ENCODE data around the gene ACOX3. TPM values are rescaled to one million over a fixed set of nuclear protein-coding genes. Genes with fewer than 3 reads are reported as not detected.

ACOX3 gene
- total RNA-seq, 4 donors from 2014 or later, result 32.0 to 77.2 (median 43.8) TPM

DNA sequence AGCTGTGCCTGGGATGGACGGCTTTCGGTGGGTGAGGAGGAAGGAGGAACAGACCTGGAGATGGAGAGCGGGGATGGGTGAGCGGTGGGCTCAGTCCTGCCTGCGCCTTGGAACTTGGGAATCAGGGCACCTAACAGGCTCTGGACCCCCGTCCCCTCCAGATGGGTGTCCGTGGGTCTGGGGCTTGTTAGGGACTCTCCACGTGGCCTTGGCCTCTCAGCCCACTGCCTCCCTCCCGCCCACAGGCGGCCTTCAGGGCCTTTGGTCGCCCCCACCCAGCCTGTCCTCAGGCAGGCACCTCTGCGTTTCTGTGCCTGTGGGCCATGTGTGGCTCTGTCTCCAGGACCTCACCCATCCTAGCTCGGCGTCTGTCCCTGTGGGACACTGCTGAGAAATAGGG, 29.0 kb upstream of the ACOX3 start:
- H3K9me3 ChIP-seq, result no peaks in the 10 kb centered on the region
- 93% methylated on average over 8 of the region's 14 CpGs for WGBS
- intact Hi-C loops (cut with DNase I), result loop anchor here (5.0 kb wide), 1 partner anchor 123 kb away; the partner anchor contains the start of gene CPZ
- peaks cover 26 to 72% (median 62%) of the 10 kb centered on the region in 4 donors for H3K36me3 ChIP-seq
- H3K27me3 ChIP-seq, result no peaks in the 10 kb centered on the region
- no peak overlapping the region for H3K27ac ChIP-seq (replicated peaks in 1 of 4)
- peaks cover 9 to 29% (median 27%) of the 10 kb centered on the region in 4 donors for H3K4me1 ChIP-seq
- no peak for DNase-seq (ENCODE audit: extremely low spot score)
- TF ChIP-seq EP300 (IDR thresholded peaks at IDR 0.05) (no peak), POLR2A (IDR thresholded peaks at IDR 0.05; ENCODE audit: low read depth) (no peak), POLR2AphosphoS5 (IDR thresholded peaks at IDR 0.05) (no peak)
- TF ChIP-seq, protein P1, sequence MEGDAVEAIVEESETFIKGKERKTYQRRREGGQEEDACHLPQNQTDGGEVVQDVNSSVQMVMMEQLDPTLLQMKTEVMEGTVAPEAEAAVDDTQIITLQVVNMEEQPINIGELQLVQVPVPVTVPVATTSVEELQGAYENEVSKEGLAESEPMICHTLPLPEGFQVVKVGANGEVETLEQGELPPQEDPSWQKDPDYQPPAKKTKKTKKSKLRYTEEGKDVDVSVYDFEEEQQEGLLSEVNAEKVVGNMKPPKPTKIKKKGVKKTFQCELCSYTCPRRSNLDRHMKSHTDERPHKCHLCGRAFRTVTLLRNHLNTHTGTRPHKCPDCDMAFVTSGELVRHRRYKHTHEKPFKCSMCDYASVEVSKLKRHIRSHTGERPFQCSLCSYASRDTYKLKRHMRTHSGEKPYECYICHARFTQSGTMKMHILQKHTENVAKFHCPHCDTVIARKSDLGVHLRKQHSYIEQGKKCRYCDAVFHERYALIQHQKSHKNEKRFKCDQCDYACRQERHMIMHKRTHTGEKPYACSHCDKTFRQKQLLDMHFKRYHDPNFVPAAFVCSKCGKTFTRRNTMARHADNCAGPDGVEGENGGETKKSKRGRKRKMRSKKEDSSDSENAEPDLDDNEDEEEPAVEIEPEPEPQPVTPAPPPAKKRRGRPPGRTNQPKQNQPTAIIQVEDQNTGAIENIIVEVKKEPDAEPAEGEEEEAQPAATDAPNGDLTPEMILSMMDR (IDR thresholded peaks at IDR 0.05), result no peak
- H3K4me3 ChIP-seq, result no peak overlapping the region

DNA sequence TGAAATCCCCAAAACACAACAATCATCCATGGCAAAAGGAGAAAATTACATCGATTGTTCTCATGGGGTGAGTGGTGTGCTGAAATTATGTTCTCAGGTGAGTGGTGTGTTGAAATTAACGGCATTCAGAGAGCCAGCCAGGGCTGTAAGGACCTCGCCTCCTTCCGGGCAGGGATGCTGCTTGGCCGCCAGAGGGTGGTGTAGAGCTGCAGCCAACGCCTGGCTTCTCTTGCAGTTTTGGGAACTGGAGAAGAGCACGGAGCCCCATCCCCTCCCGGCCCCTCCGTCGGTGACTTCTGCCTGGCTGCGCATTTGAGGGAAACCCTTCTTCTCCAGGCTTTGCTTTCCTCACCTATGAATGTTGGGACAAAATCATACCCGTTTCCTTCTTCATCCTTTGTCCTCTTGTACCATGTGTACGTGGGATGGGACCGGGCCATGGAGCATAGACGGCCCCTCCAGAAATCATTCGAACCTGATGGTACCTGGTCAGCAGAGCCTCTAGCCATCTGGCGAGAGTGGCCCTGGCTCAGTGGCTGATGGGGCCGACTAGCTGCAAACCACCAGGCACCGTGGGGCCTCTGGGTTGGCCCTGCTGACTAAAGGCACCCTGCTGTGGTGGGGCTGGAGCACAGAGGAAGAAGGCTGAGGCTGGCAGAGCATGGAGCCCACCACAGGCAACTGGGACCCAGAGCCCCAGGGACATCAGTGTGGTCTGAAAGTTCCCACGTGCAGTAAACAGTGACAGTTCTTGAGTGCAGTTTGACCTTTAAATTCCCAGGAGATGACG, 28.4 kb upstream of the ACOX3 start:
- intact Hi-C loops (cut with DNase I), result loop anchor here (5.0 kb wide), 1 partner anchor 123 kb away; the partner anchor contains the start of gene CPZ
- H3K36me3 ChIP-seq, result peaks cover 31 to 78% (median 68%) of the 10 kb centered on the region in 4 donors
- no peaks in the 10 kb centered on the region for H3K27me3 ChIP-seq
- no peak overlapping the region for H3K4me3 ChIP-seq
- H3K27ac ChIP-seq (replicated peaks in 1 of 4), result no peak overlapping the region
- H3K4me1 ChIP-seq, result peaks cover 9 to 25% (median 22%) of the 10 kb centered on the region in 4 donors
- WGBS, result 41% methylated on average over 21 of the region's 21 CpGs
- TF ChIP-seq, protein P1 (IDR thresholded peaks at IDR 0.05), result peak; percentile 76 to 94 (median 87)
- no peak for TF ChIP-seq EP300 (IDR thresholded peaks at IDR 0.05)
- TF ChIP-seq POLR2A (IDR thresholded peaks at IDR 0.05; ENCODE audit: low read depth), result no peak
- TF ChIP-seq POLR2AphosphoS5 (IDR thresholded peaks at IDR 0.05), result peak in 1 of 2 donors; percentile 12
- DNase-seq (ENCODE audit: extremely low spot score), result no peak
- H3K9me3 ChIP-seq, result no peaks in the 10 kb centered on the region

DNA sequence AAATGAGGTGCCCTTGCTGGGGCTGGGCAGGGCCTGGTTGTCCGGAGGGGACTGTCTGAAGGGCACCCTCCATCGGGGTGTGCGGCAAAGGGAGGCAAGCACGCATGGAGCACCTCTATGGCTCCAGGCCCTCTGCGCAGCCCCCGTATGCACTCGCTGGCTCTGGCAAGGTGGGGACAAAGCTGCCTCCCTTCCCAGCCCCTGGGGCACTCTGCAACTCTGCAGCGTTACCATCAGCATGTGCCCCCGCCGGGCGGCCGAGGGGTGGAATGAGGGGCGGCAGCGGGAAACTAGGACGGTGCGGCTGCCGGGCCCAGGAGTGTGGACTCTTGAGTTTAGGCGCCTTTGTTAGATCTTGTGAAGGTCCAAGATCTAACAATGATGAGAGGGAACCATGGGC, 26.5 kb upstream of the ACOX3 start:
- TF ChIP-seq, protein P1 (IDR thresholded peaks at IDR 0.05), result no peak
- TF ChIP-seq EP300 (IDR thresholded peaks at IDR 0.05) (no peak), POLR2AphosphoS5 (IDR thresholded peaks at IDR 0.05) (no peak), POLR2A (IDR thresholded peaks at IDR 0.05; ENCODE audit: low read depth) (no peak)
- Histone ChIP-seq H3K27ac (replicated peaks in 1 of 4) (no peak overlapping the region), H3K27me3 (no peaks in the 10 kb centered on the region), H3K36me3 (peaks cover 38 to 97% (median 77%) of the 10 kb centered on the region in 4 donors), H3K4me1 (peaks cover 0 to 6% (median 3%) of the 10 kb centered on the region in 4 donors), H3K9me3 (no peaks in the 10 kb centered on the region), H3K4me3 (no peak overlapping the region)
- intact Hi-C loops (cut with DNase I), result loop anchor here (5.0 kb wide), 1 partner anchor 125 kb away; the partner anchor contains the start of gene CPZ
- 95% methylated on average over 18 of the region's 18 CpGs for WGBS
- no peak for DNase-seq (ENCODE audit: extremely low spot score)

DNA sequence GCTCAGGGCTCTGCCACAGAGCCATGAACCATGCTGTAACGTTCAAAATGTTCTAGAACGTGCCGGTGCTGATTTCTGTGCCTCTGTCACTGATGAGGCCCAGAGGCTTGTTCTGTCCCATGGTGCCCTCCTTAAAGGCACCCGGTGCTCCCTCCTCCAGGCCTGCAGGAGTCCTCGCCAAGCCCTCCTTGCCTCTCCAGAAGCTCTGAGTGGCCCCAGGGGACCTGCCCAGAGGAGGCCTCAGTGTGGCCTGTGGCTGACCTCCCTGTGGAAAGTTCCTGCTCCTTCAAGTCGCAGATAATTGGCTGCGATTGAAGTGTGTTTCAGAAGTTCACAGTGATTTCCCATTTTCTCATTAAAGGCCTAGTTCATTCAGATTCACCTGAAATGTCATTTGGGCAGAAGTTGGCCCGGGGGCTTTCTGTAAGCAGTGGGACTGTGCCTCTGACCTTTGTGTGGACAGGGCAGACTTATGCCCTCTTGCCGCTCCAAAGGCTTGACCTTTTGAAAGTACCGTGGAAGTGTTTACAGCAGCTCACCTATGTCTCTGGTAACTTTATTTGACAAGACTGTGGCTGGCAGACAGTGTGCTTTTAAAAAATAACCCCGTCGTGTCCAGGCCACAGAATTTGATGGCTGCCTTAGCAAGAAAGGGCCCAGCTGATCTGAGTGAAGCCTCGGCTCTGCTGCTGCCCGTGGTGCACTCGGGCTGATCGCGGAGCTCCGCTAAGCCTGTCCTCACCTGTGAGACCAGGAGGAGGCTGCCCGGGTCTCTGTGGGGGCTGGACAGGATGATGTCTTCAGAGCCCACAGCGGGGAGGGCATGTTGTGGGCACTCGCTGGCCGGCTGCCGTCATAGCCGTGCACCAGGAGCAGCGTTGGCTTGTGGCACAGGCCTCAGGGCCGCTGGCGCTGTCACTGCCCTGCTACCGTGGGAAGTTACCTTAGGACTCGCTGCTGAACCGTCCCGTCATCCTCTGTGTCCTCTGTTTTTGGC, 25.4 kb upstream of the ACOX3 start:
- no peak overlapping the region for H3K4me3 ChIP-seq
- TF ChIP-seq POLR2AphosphoS5 (IDR thresholded peaks at IDR 0.05) (no peak), POLR2A (IDR thresholded peaks at IDR 0.05; ENCODE audit: low read depth) (no peak), EP300 (IDR thresholded peaks at IDR 0.05) (no peak)
- TF ChIP-seq, protein P1 (IDR thresholded peaks at IDR 0.05), result no peak
- intact Hi-C loops (cut with DNase I), result loop anchor here (5.0 kb wide), 1 partner anchor 126 kb away; the partner anchor contains the start of gene CPZ
- H3K9me3 ChIP-seq, result no peaks in the 10 kb centered on the region
- H3K4me1 ChIP-seq, result peaks cover 0 to 4% (median 0%) of the 10 kb centered on the region in 4 donors
- peaks cover 40 to 100% (median 80%) of the 10 kb centered on the region in 4 donors for H3K36me3 ChIP-seq
- no peaks in the 10 kb centered on the region for H3K27me3 ChIP-seq
- no peak for DNase-seq (ENCODE audit: extremely low spot score)
- no peak overlapping the region for H3K27ac ChIP-seq (replicated peaks in 1 of 4)
- WGBS, result 87% methylated on average over 31 of the region's 31 CpGs

All from esophagus muscularis mucosa (tissue), 4 donors.